Activated CD4-positive, alpha-beta T cell treated with anti-CD3 and anti-CD28 coated beads, Interleukin-2, amount 50 U/mL, for 1 hour (primary cell): ENCODE data around the gene USP36.
"Not testable (repeated sequence)": the region's sequence is repeated elsewhere in the genome, so short reads cannot be mapped to it uniquely, and the experiment has no call there.

Experiments
- DNase-seq: peaks from one replicate; pipeline ENCODE4 v3.0.0-alpha.2; 2020

The USP36 gene

DNA sequence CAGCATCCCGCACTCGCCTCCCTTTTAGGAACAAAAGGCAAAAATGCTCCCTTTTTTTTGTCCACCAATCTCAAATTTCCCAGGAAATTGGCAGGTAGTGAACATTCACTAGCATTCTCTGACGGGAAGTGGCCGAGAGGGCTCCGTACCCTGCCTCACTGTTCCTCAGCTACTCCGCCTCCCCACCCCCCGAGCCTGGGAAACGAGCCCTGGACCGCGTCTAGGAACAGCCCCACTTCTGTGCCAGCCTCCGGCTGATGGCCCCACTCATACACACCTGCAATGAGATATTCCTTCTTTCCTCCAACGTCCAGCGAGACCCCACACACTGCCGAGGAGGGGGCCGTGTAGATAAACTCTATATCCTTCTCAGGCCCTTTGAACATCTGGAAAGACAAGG is 30.0 kb upstream of the USP36 start:
- DNase-seq, result no peak

DNA sequence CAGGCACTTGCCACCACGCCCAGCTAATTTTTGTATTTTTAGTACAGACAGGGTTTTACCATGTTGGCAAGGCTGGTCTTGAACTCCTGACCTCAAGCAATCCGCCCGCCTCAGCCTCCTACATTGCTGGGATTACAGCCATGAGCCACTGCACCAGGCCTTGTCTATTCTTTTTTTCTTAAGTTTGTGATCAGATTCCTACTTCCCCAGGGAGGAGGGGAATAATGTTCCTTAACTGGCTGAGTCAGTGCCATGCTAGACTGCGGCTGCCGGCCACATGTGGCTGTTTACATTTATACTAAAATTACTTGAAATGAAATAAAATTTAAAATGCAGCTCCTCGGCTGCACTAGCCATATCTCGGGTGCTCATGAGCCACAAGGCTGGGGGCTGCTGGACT is 27.8 kb upstream of the USP36 start:
- DNase-seq, result no peak

DNA sequence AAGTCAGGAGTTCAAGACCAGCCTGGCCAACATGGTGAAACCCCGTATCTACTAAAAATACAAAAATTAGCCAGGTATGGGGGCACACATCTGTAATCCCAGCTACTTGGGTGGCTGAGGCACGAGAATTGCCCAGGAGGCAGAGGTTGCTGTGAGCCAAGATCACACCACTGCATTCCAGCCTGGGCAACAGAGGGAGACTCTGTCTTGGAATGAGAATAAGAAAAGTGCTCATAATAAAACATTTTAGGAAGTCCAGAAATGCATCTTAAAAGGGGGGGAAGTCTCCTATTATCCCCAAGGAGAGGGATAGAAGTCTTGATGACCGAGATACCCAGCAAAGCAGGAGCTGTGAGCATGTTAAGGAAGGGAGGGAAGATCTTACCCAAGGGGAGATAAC is 26.4 kb upstream of the USP36 start:
- DNase-seq, result not testable (repeated sequence)

DNA sequence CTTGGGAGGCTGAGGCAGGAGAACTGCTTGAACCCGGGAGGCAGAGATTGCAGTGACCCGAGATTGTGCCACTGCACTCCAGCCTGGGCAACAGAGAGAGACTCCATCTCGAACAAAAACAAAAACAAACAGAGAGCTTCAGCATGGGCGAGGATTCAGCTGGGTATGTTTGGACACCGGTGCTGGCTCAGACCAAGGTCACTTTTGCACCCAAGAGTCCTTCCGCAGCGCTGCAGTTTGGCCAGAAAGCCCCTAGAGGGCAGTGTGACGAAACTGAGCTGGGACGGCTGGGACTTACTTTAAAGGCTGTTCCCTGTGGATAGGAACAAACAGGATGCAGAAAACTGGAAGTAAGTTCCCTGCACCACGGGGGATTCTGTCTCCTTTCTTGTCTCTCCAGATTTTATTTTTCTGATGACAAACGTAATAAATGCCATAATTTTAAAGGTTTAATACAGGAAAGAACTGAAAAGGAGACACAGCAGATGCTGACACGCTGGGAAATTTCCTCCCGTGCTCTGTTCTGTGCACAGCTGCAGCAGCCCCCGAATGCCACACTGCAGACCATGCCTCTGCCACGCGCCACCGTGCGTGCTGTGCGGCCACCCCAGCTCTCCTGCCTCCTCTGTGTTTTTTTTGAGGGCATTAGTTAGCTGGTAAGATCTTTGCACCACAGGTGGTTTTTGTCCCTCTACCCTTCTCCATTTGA is 25.2 kb upstream of the USP36 start:
- DNase-seq, result peak; percentile 55

DNA sequence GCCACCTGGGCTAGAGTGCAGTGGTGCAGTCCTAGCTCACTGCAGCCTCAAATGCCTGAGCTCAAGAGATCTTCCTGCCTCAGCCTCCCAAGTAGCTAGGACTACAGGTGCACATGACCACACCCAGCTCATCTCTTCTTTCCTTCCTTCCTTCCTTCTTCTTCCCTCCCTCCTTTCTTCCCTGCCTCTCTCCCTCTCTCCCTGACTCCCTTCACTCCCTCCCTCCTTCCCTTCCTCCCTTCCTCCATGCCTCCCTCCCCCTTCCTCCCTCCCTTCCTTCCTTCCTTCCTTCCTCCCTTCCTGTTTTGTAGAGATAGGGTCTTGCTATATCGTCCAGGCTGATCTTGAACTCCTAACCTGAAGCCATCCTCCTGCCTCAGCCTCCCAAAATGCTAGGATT is 23.5 kb upstream of the USP36 start:
- DNase-seq, result no peak

DNA sequence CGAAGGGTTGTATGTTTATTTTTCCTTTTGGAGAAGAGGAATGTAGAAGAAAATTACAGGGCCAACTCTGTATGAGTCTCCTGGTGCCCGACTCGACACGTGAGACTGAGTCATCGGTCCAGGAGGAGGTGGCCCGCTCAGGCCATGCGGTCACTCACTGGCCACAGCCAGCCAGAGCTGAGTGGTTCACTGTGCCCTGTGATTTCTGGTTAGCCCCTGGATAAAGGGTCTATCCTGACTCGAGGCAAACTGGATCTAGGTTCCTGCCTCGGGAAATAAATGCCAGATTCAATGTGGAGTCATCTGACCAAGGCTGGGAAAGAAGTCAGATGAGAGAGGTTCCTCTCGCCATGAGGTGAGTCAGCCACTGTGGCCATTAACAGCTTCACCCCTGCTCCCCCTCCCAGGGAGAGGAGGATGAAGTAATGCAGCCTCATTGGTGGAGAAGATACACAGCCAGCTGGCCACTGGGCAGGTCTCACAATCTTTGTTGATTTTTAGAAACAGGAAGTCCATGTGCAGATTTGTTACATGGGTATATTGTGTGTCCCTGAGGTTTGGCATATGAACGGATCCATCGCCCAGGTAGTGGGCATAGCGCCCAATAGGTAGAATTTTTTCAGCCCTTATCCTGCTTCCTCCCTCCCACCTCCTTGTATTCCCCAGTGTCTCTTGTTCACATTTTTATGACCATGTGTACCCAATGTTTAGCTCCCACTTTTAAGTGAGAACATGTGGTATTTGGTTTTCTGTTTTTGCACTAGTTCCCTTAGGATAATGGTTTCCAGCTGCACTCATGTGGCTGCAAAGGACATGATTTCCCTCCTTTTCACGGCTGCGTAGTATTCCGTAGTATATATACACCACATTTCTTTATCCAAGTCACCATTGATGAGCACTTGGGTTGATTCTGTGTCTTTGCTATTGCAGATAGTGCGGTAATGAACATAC is 21.7 kb upstream of the USP36 start:
- no peak for DNase-seq

DNA sequence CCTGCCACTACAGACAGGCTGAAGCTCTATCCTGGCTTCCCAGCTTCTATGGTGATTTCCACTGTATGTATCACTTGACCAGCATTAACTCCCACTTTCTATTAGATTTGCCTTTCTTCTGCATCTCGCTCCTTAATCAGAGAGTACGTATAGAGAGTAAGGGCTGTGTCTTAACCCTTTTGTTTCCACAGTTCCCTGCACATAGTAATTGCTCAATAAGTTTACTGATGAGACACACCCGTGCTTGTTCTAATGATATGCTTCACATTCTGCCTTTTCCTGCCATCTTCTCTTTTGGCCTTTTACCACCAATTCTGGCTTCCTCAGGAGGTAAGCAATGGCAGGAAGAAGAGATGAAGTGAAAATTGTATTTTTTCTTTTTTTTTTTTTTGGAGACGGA is 20.6 kb upstream of the USP36 start:
- no peak for DNase-seq

DNA sequence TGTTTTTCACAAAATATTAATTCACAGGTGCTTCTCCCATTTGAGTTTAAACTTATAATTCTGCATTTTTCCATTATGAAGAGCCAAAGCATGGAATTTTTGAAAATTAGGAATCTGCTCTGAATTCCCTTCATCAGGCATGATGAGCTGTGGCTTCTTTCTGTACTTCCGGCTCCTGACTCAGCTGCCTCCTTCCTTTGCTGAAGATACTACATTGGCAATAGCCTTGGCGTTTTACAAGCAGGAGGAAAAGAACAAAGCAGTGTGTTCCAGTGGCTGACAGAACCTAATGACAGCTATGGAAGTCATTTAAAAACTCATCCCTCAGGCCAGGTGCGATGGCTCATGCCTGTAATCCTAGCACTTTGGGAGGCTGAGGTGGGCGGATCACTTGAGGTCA is 18.4 kb upstream of the USP36 start:
- no peak for DNase-seq

DNA sequence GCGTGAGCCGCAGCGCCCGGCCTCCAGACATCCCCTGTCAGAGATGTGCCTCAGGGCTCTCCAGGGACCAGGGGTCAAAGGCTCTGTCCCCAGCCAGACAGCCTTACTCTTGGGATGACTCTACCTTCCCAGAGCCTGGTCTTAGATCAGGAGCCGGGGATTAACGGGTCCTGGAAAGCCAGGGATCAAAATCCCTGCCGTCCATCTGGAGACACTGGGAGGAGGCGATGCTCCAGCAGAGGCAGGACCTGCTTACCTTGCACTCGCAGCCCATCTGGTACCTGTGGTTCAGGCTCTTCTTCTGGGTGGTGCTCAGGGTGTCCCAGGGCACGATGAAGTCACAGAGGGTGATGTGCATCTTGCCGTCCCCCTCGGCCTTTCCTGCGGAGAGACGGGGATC is 16.7 kb upstream of the USP36 start:
- no peak for DNase-seq

DNA sequence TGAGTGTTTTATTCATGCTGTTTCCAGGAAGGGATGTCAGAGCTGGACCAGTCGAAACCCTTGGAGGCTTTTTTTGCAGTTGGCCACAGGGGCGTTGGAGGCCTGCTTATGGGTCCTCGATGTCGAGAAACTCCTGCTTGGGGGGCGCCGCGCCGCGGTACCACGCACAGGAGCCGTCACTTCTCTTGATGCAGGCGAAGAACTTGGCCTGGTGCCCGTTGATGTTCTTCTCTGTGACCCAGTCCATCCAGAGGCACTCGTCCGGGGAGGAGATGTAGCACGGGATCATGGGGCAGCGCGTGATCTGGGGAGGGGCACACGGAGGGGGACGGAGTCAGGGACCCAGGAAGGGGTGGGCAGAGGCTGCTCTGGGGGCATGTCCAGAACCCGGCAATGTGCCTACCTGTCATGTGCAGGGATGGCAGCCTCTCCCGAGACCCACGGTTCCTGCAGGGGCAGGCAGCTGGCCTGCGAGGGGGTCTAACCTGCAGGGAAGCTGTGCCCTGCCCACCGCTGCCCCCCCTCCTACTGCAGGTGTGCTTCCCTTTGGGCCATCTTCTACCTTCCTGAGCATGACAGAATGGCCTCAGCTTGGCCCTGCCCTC is 15.0 kb upstream of the USP36 start:
- DNase-seq, result no peak

DNA sequence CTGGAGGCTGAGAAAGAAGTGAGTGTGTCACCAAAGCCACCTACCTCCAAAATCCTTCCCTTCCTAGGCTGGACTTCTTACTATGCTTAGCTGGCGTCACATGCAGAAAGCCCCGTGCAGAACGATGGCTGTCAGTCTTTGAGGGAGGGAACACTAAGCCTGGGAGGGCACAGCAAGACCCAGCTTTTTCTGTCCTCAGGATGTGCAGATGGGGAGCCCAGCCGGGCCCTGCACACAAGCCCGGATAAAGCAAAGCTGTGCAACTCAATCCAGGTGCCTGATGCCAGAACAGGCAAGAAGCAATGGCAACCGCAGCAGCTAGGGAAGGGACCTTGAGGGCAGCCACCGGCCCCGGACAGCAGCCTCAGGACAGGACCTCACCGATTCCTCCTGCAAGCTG is 13.9 kb upstream of the USP36 start:
- DNase-seq, result no peak

DNA sequence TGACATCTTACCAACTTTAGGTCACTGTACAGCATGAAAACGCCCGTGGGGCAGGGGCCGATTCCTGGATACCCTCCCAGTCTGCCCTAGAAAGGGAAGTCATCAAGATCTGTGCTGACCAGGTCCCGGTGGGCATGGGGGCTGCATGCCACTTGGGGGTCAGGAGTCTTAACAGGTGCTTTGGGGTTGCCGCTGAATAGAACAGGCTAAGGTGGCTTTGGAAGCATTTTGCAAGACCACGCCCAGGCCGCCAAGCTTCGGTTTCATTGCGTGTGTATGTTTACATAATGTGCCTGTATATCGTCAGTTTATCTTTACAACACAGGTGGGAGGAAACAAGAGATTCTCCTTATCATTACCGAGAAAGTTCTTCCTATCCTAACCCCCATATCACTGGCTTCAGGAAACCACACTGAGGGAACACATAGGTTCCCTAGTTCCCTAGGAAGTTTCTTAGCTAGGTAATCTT is 13.3 kb upstream of the USP36 start:
- no peak for DNase-seq

DNA sequence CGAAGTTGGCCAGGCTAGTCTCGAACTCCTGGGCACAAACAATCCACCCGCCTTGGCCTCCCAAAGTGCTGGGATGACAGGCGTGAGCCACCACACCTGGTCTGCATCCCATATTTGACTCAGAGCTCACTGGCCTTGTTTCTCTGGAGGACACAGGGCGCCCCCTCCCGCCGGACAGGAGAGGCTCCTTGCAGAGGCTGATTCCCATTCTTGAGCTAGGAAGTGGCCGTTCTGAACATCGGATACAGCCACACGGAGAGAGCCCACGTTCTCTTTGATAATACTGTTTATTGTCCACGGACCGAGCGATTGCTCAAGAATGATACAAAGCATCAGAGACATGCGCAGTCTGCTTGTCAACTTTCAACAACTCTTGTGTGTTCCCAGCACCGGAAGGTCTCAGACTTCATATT is 12.1 kb upstream of the USP36 start:
- DNase-seq, result no peak

DNA sequence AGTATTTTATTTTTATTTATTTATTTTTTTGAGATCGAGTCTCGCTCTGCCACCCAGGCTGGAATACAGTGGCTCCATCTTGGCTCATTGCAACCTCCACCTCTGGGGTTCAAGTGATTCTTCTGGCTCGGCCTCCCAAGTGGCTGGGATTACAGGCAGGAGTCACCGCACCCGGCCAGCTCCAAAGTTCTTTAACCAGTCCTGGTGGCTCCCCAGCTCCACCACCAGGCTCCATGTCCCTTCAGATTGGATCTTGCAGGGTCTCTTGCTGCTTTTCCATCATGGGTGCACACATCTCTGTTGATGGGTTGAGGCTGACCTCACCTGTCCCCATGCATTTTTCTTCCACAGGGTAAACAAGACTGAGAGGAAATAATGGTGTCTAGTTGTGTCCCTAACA is 8.4 kb upstream of the USP36 start:
- no peak for DNase-seq

DNA sequence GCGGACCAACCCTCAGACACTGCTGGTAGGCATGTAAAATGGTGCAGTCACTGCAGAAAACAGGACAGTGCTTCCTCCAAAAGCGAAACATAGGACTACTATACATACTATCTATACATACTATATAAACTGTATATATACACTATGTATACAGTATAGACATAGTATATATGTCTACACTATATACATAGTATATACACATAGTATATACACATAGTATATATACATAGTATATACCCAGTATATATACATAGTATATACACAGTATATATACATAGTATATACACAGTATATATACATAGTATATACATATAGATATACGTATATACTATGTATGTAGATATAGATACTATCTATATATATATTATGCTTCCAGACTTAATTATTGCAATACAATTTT is 6.4 kb upstream of the USP36 start:
- no peak for DNase-seq

DNA sequence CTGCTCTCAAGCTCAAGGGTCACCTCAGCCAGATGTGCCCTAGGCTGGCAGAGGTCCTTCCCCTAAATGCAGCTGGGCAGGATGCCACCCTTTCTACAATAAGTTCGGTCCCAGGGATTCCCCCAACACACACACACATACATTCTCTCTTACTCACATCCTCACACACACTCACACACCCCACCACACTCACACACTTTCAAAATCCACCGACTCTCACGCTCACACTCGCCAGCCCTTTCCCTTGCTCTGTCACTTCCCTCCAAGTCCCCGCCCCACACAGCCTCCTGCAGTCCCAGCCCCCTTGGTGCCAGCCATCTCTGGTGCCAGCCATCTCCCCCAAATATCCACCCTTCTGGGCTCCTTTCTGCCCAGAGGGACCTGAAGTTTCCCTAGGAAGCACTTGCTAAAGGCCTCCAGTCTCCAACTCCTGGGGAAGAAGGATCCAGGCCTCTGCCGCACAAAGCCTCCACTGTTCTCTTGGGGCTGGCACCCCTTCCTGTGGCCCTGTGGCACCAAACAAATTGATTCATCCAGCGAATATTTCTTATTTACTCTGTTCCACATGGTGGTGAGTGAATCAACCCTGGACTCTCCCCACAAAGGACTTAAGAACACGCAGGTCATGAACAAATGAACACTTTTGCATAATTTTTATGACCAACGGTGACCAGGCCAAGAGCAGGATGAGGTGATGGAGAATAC is 3.8 kb upstream of the USP36 start:
- DNase-seq, result no peak

DNA sequence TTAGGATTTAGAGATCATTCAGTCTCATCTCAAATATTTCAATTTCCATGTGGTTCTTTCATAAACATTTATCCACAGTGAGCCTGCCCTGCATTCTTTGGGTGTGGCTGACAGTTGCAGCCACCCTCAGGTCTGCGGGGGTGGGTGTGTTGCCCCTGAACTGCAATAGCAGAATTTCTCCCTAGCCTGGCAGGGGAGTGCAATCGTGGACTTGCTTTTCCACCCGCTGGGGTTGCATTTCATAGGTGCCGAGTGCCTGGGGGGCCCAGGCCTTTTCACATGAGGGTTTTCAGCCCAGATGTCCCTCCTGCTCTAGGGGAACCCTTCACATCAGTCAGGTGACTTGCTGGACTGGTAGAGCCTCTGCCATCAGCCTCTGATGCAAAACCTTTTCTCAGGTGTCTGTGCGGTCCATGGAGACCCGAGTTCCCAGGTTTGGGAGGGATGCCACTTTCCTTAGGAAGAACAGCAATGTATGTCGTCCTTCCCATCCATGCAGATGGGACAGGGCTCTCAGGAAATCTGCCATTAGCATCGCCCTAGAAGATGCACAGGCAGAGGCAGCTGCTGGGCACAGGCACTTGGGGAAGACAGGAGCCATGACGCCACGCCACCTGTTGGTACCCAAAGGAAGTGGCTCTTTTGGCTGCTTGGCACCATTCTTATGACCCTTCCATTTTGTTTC is 2.4 kb upstream of the USP36 start:
- peak; percentile 64 for DNase-seq

DNA sequence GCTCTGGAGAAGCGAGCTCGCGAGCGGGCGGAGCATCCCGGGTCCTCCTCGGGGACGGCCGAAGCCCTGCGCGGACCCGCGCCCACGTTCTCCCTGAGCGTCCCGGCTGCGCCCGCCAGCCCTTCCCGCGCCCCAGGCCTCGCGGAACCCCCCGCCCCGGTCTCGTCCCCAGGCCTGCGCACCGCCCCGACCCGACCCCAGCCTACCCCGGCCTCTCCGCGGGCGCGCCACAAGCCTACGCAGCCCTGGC is 159 bp downstream of the USP36 start:
- no peak for DNase-seq

DNA sequence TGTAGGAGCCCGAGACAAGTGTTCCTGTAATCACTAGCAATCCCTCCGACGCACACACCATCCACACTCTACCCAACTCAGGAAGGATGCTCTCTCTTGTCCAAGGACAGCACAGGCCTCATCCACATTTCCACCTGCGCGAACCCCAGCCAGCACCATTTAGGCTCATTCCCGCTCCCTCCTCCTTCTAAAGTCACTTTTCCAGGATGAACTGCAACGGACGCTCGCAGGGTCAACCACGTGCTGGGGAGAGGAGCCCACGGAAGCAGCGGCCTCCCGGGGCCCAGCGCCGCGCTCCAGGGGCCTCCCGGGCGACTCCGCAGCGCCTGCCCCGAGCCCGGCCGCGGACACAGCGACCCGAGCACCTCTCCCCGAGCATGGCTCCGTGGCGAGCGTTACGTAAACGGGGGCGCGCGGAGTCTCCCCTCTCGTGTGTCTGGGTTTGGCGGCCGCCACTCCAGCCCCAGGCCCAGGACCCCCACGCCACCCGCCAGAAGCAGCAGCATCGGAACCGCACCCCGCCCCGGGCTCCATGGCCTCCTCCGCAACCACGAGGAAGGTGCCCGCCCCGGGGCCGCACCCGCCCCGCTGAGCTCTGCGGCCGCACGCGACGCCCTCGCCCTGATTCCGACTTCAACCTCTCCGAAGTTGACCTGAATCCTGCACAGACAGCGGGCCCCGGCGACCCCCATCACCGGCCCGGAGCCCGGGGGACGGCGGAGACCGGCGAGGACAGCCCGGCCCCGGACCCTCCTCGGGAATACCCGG is 668 bp downstream of the USP36 start:
- DNase-seq, result peak; percentile 39

DNA sequence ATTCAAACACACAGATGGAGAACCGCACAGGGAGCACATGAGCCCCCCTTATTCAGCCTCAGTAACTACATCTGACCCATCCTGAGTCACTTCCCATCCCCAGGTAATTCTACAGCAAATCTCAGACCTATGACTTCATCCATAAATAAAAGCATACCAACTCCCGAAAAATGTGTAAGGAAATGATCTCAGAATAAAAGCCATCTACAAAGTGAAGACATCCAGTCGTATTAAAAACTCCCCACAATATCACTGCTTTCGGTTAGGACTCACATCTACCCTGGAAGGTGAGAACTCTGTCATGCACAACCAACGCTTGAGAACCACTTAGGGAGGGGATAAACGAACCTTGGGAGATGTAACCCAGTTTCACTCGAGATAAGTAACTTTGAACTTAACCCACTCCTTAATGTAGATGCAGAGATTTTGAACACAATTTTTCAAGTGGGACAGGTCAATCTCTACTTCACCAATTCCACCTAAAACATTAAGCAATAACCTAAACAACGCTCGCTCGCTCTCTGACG is 1.3 kb downstream of the USP36 start:
- DNase-seq, result no peak

DNA sequence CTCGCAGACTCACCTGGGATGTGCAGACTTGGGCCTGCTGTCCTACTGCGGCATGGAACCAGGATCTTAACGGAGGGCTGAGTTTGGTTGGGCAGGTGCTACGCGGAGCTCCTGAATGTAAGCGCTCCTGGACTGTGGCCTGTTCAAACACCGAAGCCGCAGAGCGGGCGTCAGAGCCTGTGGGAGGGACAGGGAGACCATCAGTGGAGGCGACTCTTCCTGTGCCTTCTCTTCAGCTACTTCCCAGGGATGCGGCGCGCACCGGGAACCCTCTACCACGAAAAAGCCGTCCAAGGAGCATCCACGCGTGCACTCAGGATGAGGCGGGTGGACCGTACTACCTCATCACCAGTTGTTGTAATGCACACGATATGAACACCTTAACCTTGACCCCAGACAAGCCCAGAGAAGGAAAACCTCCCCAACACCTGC is 2.0 kb downstream of the USP36 start:
- DNase-seq, result no peak
